ENCODE measurements around the gene COA8.
"Not testable (repeated sequence)": the region's sequence is repeated elsewhere in the genome, so short reads cannot be mapped to it uniquely, and the experiment has no call there.

COA8 gene

DNA sequence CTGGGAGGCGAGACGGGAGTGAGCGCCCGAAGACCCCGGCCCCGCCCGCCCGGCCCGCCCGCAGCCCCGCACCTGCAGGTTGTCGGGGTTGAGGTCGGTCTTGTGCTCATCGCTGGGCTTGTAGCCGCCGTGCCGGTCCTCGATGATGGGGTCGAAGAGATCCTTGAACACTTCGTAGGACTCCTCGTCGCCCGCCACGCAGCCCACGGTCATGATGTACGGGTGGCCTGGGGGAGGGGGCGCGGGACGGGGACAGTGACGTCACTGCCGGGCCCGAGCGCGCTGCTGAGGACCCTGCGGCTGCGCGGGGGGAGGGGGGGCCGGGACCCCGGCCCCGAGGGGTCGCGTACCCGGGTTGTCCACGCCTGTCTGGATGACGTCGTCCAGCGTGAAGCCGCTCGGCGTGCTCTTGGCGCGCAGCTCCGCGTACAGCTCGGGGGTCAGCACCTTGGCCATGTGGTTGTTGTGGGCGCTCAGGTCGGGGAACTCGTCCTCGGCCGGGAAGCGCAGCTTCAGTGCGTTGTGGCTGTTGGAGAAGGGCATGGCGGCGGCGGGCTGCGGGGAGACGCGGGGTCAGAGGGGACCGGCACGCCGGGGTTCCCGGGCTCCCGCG lies 40.7 kb upstream of the COA8 start:
- Histone ChIP-seq H3K36me3 (ENCODE audit: control insufficient read depth in 4 of 4, insufficient read depth in 4 of 4, low read length in 3 of 4) (no peaks in the 10 kb centered on the region), H3K27me3 (replicated peaks in 2 of 5; ENCODE audit: control insufficient read depth in 4 of 5, insufficient read depth in 5 of 5, low read length in 4 of 5) (peaks cover 0 to 30% (median 6%) of the 10 kb centered on the region in 5 experiments), H3K9me3 (ENCODE audit: control extremely low read depth in 1 of 5, control insufficient read depth in 4 of 5, insufficient read depth in 2 of 5, low read depth in 1 of 5, low read length in 4 of 5) (peaks cover 0 to 4% (median 0%) of the 10 kb centered on the region in 5 experiments), H3K27ac (ENCODE audit: insufficient read depth in 1 of 2, low read depth in 1 of 2, low read length in 2 of 2, poor library complexity in 1 of 2, severe bottlenecking in 2 of 2) (no peak overlapping the region), H3K4me1 (ENCODE audit: control extremely low read depth in 1 of 4, control insufficient read depth in 4 of 4, insufficient read depth in 4 of 4, low read length in 3 of 4) (peaks cover 0 to 64% (median 57%) of the 10 kb centered on the region in 4 experiments), H3K4me3 (ENCODE audit: control insufficient read depth in 1 of 7, extremely low read depth in 1 of 7, insufficient read depth in 4 of 7, low read depth in 2 of 7, low read length in 6 of 7) (peak overlapping the region; percentile 43 to 74 (median 56))
- ChIA-PET POLR2A (interaction anchor here (0.6 to 2.1 kb wide), 3 partner anchors 8 to 80 kb away, joined by 4 to 7 read pairs (median 4); no protein-coding TSS in a partner anchor), CTCF (interaction anchor here (2.0 to 11.1 kb wide), 4 partner anchors 8 to 158 kb away, joined by 5 to 147 read pairs (median 46); partner anchors contain the start of gene TRMT61A)
- DNase-seq, result peak in 2 of 3 donors; percentile 35 to 41
- 1% methylated on average over 56 of the region's 74 CpGs for WGBS (ENCODE audit: insufficient coverage)

DNA sequence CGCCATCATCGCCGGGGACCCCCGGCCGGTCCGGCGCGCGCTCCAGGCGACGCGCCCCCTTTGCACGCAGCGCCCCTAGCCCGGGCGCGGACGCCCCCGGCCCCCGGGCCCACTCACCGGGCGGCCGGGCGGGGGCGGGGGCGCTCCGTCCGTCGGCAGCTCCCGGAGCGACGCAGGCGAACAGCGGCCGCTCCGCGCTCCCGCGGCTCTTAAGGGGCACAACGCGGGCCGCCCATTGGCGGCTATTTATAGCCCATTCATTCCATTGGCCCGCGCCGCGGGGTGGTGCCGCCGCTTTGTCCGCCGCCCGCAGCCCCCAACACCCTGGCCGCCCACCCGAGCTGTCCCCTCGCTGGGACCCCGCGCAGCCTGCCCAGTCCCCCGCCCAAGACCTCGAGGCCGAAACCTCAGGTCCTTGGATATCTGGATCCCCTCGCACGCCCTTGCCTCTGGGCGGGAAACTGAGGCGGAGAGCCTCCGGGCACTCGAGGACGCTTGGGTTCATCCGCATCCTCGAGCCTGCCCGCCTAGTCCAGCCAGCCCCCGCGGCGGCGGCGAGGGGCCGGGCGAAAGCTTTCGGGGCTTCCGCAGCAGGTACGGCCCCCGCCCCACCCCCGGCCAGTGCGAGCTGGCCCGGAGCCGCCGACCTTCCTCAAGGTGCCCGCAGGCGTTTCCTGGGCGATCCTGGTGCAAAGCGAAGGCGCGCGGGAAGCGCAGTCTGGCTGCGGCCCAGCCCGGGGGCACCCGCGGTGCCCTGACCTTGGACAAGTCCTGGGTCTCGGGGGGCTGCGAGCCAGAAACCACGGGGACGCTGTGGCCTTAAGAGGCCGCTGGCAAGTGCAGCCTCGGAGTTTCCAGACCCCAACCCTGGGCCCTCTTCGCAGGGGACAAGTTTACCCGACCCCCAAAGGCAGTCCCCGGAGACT lies 39.8 kb upstream of the COA8 start, which contains the start of gene CKB:
Gene CKB (minus strand): TSS at position 182 of the 926 bp plus-strand sequence. CDS start 337 bp downstream, outside the sequence.
- H3K9me3 ChIP-seq (ENCODE audit: control extremely low read depth in 1 of 5, control insufficient read depth in 4 of 5, insufficient read depth in 2 of 5, low read depth in 1 of 5, low read length in 4 of 5), result peaks cover 0 to 4% (median 0%) of the 10 kb centered on the region in 5 experiments
- CTCF ChIA-PET, result interaction anchor here (0.9 to 11.1 kb wide), 2 partner anchors 23 to 44 kb away, joined by 3 to 147 read pairs; no protein-coding TSS in a partner anchor
- peak within 1 kb of the TSS; percentile 43 to 74 (median 64) for H3K4me3 ChIP-seq (ENCODE audit: control insufficient read depth in 1 of 7, extremely low read depth in 1 of 7, insufficient read depth in 4 of 7, low read depth in 2 of 7, low read length in 6 of 7)
- no peak within 1 kb of the TSS for H3K27ac ChIP-seq (ENCODE audit: insufficient read depth in 1 of 2, low read depth in 1 of 2, low read length in 2 of 2, poor library complexity in 1 of 2, severe bottlenecking in 2 of 2)
- WGBS (ENCODE audit: insufficient coverage), result 7% methylated on average over 107 of the region's 107 CpGs
- H3K36me3 ChIP-seq (ENCODE audit: control insufficient read depth in 4 of 4, insufficient read depth in 4 of 4, low read length in 3 of 4), result no peaks in the 10 kb centered on the region
- POLR2A ChIA-PET, result interaction anchor here (0.6 kb wide), 1 partner anchor 1461 kb away, joined by 9 read pairs; no protein-coding TSS in a partner anchor
- peaks cover 0 to 71% (median 54%) of the 10 kb centered on the region in 4 experiments for H3K4me1 ChIP-seq (ENCODE audit: control extremely low read depth in 1 of 4, control insufficient read depth in 4 of 4, insufficient read depth in 4 of 4, low read length in 3 of 4)
- DNase-seq, result peak; percentile 43 to 64 (median 60)
- peaks cover 0 to 30% (median 6%) of the 10 kb centered on the region in 5 experiments for H3K27me3 ChIP-seq (replicated peaks in 2 of 5; ENCODE audit: control insufficient read depth in 4 of 5, insufficient read depth in 5 of 5, low read length in 4 of 5)

DNA sequence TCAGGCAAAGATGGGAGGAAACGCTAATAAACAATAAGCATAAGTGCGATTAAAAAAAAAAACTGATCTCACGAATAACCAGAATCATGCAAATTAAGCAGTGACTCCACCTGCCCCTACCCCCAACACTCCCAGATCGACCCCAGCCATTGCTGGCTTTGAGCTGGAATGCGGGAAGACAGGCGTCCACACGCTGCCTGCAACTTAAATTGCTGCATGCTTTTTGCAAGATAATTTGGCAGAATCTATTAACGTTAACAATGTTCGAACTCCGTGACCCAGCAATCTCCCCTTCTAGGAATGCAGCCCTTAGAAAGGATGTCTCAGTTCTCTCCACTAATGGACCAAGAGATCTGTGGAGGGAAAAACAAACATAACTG lies 39.2 kb upstream of the COA8 start:
- ChIA-PET POLR2A (interaction anchor here (0.6 kb wide), 1 partner anchor 1461 kb away, joined by 9 read pairs; no protein-coding TSS in a partner anchor), CTCF (interaction anchor here (0.9 to 11.1 kb wide), 3 partner anchors 11 to 43 kb away, joined by 3 to 147 read pairs (median 3); no protein-coding TSS in a partner anchor)
- Histone ChIP-seq H3K4me3 (ENCODE audit: control insufficient read depth in 1 of 7, extremely low read depth in 1 of 7, insufficient read depth in 4 of 7, low read depth in 2 of 7, low read length in 6 of 7) (no peak overlapping the region), H3K4me1 (ENCODE audit: control extremely low read depth in 1 of 4, control insufficient read depth in 4 of 4, insufficient read depth in 4 of 4, low read length in 3 of 4) (peaks cover 0 to 71% (median 54%) of the 10 kb centered on the region in 4 experiments), H3K27ac (ENCODE audit: insufficient read depth in 1 of 2, low read depth in 1 of 2, low read length in 2 of 2, poor library complexity in 1 of 2, severe bottlenecking in 2 of 2) (no peak overlapping the region), H3K36me3 (ENCODE audit: control insufficient read depth in 4 of 4, insufficient read depth in 4 of 4, low read length in 3 of 4) (no peaks in the 10 kb centered on the region), H3K27me3 (replicated peaks in 2 of 5; ENCODE audit: control insufficient read depth in 4 of 5, insufficient read depth in 5 of 5, low read length in 4 of 5) (peaks cover 0 to 30% (median 6%) of the 10 kb centered on the region in 5 experiments), H3K9me3 (ENCODE audit: control extremely low read depth in 1 of 5, control insufficient read depth in 4 of 5, insufficient read depth in 2 of 5, low read depth in 1 of 5, low read length in 4 of 5) (peaks cover 0 to 4% (median 0%) of the 10 kb centered on the region in 5 experiments)
- WGBS (ENCODE audit: insufficient coverage), result 78% methylated on average over 9 of the region's 10 CpGs
- DNase-seq, result no peak

DNA sequence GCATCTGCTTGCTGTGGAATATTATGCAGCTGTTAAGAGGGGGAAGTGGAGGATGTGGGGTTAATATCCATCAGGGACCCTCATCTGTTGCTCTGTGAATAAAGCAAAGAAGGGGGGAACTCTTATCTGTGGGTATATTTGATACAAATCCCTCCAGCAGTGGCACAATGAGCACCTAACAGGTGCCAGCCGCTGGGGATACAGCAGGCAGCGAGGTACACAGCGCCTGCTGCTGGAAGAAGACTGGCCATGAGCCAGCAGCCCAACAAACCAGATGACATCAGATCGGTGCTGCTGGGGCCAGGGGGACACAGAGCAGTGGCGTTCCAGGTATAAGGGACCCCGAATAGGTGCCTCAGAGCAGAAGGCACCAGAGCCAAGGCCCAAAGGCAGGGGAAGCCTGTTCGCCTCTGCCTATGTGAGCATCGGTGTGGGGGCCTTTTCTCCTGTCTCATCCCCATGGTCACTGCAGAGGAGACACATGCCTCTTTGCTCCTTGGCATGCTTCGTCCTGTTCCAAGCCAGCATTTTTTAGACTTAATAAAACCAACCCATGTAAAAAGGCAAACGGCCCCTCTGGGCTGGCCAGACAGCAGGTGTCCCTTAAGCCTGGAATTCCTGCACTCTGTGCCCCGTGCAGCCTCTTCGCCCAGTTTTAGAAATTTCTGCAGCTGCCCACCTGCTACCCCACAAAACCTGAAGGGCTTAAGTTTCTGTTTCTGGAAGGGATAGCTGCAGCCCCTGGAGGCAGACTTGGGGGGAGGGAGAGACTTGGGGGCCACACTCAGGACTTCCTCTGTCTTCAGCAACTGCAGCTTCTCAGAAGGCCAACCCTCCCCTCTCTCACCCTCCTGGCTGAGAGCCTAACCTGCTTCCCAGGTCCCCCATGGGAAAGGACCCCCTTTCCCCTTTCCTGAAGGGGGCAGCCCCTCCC lies 38.5 kb upstream of the COA8 start:
- no peak for DNase-seq
- H3K4me1 ChIP-seq (ENCODE audit: control extremely low read depth in 1 of 4, control insufficient read depth in 4 of 4, insufficient read depth in 4 of 4, low read length in 3 of 4), result peaks cover 0 to 68% (median 49%) of the 10 kb centered on the region in 4 experiments
- H3K36me3 ChIP-seq (ENCODE audit: control insufficient read depth in 4 of 4, insufficient read depth in 4 of 4, low read length in 3 of 4), result no peaks in the 10 kb centered on the region
- no peak overlapping the region for H3K4me3 ChIP-seq (ENCODE audit: control insufficient read depth in 1 of 7, extremely low read depth in 1 of 7, insufficient read depth in 4 of 7, low read depth in 2 of 7, low read length in 6 of 7)
- WGBS (ENCODE audit: insufficient coverage), result 92% methylated on average over 11 of the region's 12 CpGs
- peaks cover 0 to 30% (median 6%) of the 10 kb centered on the region in 5 experiments for H3K27me3 ChIP-seq (replicated peaks in 2 of 5; ENCODE audit: control insufficient read depth in 4 of 5, insufficient read depth in 5 of 5, low read length in 4 of 5)
- POLR2A ChIA-PET, result no interaction called here
- peaks cover 0 to 4% (median 0%) of the 10 kb centered on the region in 5 experiments for H3K9me3 ChIP-seq (ENCODE audit: control extremely low read depth in 1 of 5, control insufficient read depth in 4 of 5, insufficient read depth in 2 of 5, low read depth in 1 of 5, low read length in 4 of 5)
- H3K27ac ChIP-seq (ENCODE audit: insufficient read depth in 1 of 2, low read depth in 1 of 2, low read length in 2 of 2, poor library complexity in 1 of 2, severe bottlenecking in 2 of 2), result no peak overlapping the region
- CTCF ChIA-PET, result interaction anchor here (0.9 to 11.1 kb wide), 3 partner anchors 10 to 43 kb away, joined by 3 to 147 read pairs (median 3); no protein-coding TSS in a partner anchor

DNA sequence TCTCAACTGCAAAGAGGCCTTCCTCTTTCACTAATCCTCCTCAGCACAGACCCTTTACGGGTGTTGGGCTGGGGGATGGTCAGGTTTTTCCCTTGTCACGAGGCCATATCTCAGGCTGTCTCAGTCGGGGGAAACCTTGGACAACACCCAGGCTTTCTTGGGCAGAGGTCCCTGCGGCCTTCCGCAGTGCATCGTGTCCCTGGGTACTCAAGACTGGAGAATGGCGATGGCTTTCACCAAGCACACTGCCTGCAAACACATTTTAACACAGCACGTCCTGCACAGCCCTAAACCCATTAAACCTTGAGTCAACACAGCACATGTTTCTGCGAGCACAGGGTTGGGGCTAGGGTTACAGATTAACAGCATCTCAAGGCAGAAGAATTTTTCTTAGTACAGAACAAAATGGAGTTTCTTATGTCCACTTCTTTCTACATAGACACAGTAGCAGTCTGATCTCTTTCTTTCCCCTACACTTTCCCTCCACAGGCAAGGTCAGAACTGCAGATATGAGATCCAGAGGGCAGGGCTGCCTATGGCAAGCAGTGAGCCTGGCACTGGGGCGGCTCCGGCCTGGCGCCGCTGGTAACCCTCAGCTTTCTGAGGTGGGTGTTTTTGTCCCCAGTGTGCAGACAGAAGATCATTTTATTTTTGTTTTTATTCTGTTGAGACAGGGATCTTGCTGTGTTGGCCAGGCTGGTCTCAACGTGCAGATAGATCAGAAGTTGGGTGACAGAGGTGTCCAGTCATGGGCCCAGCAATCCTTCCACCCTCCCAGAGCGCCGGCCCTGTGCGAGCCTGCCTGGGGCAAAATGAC lies 37.1 kb upstream of the COA8 start:
- H3K4me3 ChIP-seq (ENCODE audit: control insufficient read depth in 1 of 7, extremely low read depth in 1 of 7, insufficient read depth in 4 of 7, low read depth in 2 of 7, low read length in 6 of 7); H3K27ac ChIP-seq (ENCODE audit: insufficient read depth in 1 of 2, low read depth in 1 of 2, low read length in 2 of 2, poor library complexity in 1 of 2, severe bottlenecking in 2 of 2); DNase-seq; H3K36me3 ChIP-seq (ENCODE audit: control insufficient read depth in 4 of 4, insufficient read depth in 4 of 4, low read length in 3 of 4); H3K9me3 ChIP-seq (ENCODE audit: control extremely low read depth in 1 of 5, control insufficient read depth in 4 of 5, insufficient read depth in 2 of 5, low read depth in 1 of 5, low read length in 4 of 5); POLR2A ChIA-PET; CTCF ChIA-PET: not testable (repeated sequence)
- WGBS (ENCODE audit: insufficient coverage), result 93% methylated on average over 11 of the region's 17 CpGs
- Histone ChIP-seq H3K27me3 (replicated peaks in 2 of 5; ENCODE audit: control insufficient read depth in 4 of 5, insufficient read depth in 5 of 5, low read length in 4 of 5) (peaks cover 0 to 30% (median 6%) of the 10 kb centered on the region in 5 experiments), H3K4me1 (ENCODE audit: control extremely low read depth in 1 of 4, control insufficient read depth in 4 of 4, insufficient read depth in 4 of 4, low read length in 3 of 4) (peaks cover 0 to 70% (median 49%) of the 10 kb centered on the region in 4 experiments)

Measured in common myeloid progenitor, CD34-positive (primary cell).